Loucy (cell line): ENCODE data around the gene ERCC5.

Experiments used
- EZH2phosphoT487 ChIP-seq: fragments of 200-600 bp; IDR thresholded peaks from 2 replicates; pipeline ENCODE4 v1.6.1; 2018; ENCODE audit warnings: antibody characterized with exemption, mild to moderate bottlenecking, moderate library complexity, borderline replicate concordance
- TF ChIP-seq, protein P1 (sequence below): fragments of 200-600 bp; sonication (generic); conservative IDR thresholded peaks from 2 replicates; pipeline ENCODE4 v1.5.1; 2014; ENCODE audit warnings: mild to moderate bottlenecking, antibody characterized with exemption, low read length

GRCh38 chr13:102798581-102799425, 47.0 kb upstream of the ERCC5 start, which contains the start of the genes BIVM and POGLUT2:
- TF ChIP-seq, protein P1, sequence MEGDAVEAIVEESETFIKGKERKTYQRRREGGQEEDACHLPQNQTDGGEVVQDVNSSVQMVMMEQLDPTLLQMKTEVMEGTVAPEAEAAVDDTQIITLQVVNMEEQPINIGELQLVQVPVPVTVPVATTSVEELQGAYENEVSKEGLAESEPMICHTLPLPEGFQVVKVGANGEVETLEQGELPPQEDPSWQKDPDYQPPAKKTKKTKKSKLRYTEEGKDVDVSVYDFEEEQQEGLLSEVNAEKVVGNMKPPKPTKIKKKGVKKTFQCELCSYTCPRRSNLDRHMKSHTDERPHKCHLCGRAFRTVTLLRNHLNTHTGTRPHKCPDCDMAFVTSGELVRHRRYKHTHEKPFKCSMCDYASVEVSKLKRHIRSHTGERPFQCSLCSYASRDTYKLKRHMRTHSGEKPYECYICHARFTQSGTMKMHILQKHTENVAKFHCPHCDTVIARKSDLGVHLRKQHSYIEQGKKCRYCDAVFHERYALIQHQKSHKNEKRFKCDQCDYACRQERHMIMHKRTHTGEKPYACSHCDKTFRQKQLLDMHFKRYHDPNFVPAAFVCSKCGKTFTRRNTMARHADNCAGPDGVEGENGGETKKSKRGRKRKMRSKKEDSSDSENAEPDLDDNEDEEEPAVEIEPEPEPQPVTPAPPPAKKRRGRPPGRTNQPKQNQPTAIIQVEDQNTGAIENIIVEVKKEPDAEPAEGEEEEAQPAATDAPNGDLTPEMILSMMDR: no peak
- no peak for TF ChIP-seq EZH2phosphoT487
